Activated T-cell treated with anti-CD3 and anti-CD28 coated beads, Interleukin-2, amount 50 U/mL, for 4 hours (primary cell): ENCODE results near the gene KRTAP1-5. TPM values are rescaled to one million over a fixed set of nuclear protein-coding genes. Genes with fewer than 3 reads are reported as not detected.

Experiments used
- ATAC-seq, 2 donors: fragments of 200-7000 bp; cut with Tn5 transposase; one replicate each; pipeline ENCODE4 v1.10.0; 2021
- DNase-seq: peaks from one replicate; pipeline ENCODE4 v3.0.0-alpha.2; 2020
- H3K27me3 Mint-ChIP-seq: one replicate; pipeline ENCODE4 v1.8.0; 2021; ENCODE audit warnings: low read depth, mixed read lengths
- H3K36me3 Mint-ChIP-seq: one replicate; pipeline ENCODE4 v1.8.0; 2022; ENCODE audit warnings: mixed read lengths; ENCODE audit not compliant: insufficient read depth
- H3K4me1 Mint-ChIP-seq: one replicate; pipeline ENCODE4 v1.8.0; 2021; ENCODE audit warnings: low read depth, mixed read lengths
- H3K4me3 Mint-ChIP-seq: one replicate; pipeline ENCODE4 v1.8.0; 2021; ENCODE audit warnings: mild to moderate bottlenecking, moderate library complexity, mixed read lengths
- H3K9me3 Mint-ChIP-seq: one replicate; pipeline ENCODE4 v1.8.0; 2021; ENCODE audit warnings: mixed read lengths
- total RNA-seq, 3 donors: library from RNA; stranded (reverse); gene quantifications; one replicate each; pipeline ENCODE4 v1.2.1, GENCODE V29; 2021

KRTAP1-5 gene
- total RNA-seq, 3 donors from 2014 or later: not detected

- Mint-ChIP-seq H3K9me3 (no peaks in the 10 kb centered on the region), H3K4me1 (no peaks in the 10 kb centered on the region), H3K36me3 (no peaks in the 10 kb centered on the region), H3K27me3 (peaks cover 11% of the 10 kb centered on the region), H3K4me3 (no peak overlapping the region)
- ATAC-seq: no peak
- no peak for DNase-seq
Measured at GRCh38 chr17:41024697-41025096, 2.3 kb downstream of the KRTAP1-5 start.

DNA sequence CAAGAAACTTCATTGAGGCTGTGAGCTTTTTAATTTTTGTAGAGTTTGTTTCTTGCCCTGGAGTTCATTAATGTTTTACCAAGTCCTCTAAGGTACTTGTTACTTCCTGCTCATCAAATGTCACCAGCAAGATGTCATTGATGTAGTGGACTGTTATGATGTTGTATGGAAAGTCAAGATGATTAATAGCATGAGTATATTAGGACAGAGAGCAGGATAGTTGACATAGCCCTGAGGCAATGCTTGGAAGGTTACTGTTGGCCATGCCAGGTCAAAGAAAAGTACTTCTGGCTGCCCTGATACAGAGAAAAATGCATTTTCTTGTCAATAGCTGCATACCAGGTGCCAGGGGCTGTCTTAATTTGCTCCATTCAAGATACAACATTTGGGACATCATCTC lies 6.7 kb downstream of the KRTAP1-5 start:
- no peak for ATAC-seq
- Mint-ChIP-seq H3K27me3 (no peaks in the 10 kb centered on the region), H3K36me3 (no peaks in the 10 kb centered on the region)

GRCh38 chr17:41019415-41019814 lies 7.6 kb downstream of the KRTAP1-5 start:
- no peak overlapping the region for H3K4me3 Mint-ChIP-seq
- peaks cover 4% of the 10 kb centered on the region for H3K27me3 Mint-ChIP-seq
- H3K36me3 Mint-ChIP-seq: no peaks in the 10 kb centered on the region
- no peak for ATAC-seq
- no peaks in the 10 kb centered on the region for H3K9me3 Mint-ChIP-seq
- DNase-seq: no peak
- H3K4me1 Mint-ChIP-seq: no peaks in the 10 kb centered on the region

More for the DNA sequence above, 6.7 kb downstream of the KRTAP1-5 start:
- Mint-ChIP-seq H3K4me1 (no peaks in the 10 kb centered on the region), H3K9me3 (no peaks in the 10 kb centered on the region), H3K4me3 (no peak overlapping the region)
- no peak for DNase-seq

GRCh38 chr17:41018541-41018940 lies 8.5 kb downstream of the KRTAP1-5 start:
- H3K36me3 Mint-ChIP-seq: no peaks in the 10 kb centered on the region

GRCh38 chr17:41016578-41017215 lies 10.3 kb downstream of the KRTAP1-5 start:
- peaks cover 4% of the 10 kb centered on the region for H3K27me3 Mint-ChIP-seq
- no peaks in the 10 kb centered on the region for H3K36me3 Mint-ChIP-seq
- DNase-seq: no peak
- no peak overlapping the region for H3K4me3 Mint-ChIP-seq
- ATAC-seq: no peak
- no peaks in the 10 kb centered on the region for H3K4me1 Mint-ChIP-seq
- H3K9me3 Mint-ChIP-seq: no peaks in the 10 kb centered on the region

More at GRCh38 chr17:41018541-41018940, 8.5 kb downstream of the KRTAP1-5 start:
- H3K9me3 Mint-ChIP-seq: no peaks in the 10 kb centered on the region
- no peak overlapping the region for H3K4me3 Mint-ChIP-seq
- ATAC-seq (no peak), DNase-seq (no peak)
- H3K4me1 Mint-ChIP-seq: no peaks in the 10 kb centered on the region
- H3K27me3 Mint-ChIP-seq: peaks cover 4% of the 10 kb centered on the region

- peaks cover 4% of the 10 kb centered on the region for H3K27me3 Mint-ChIP-seq
- DNase-seq (no peak), ATAC-seq (no peak)
- H3K9me3 Mint-ChIP-seq: no peaks in the 10 kb centered on the region
- no peaks in the 10 kb centered on the region for H3K4me1 Mint-ChIP-seq
- no peaks in the 10 kb centered on the region for H3K36me3 Mint-ChIP-seq
- H3K4me3 Mint-ChIP-seq: no peak overlapping the region
Measured at GRCh38 chr17:41015454-41015853, 11.6 kb downstream of the KRTAP1-5 start.

DNA sequence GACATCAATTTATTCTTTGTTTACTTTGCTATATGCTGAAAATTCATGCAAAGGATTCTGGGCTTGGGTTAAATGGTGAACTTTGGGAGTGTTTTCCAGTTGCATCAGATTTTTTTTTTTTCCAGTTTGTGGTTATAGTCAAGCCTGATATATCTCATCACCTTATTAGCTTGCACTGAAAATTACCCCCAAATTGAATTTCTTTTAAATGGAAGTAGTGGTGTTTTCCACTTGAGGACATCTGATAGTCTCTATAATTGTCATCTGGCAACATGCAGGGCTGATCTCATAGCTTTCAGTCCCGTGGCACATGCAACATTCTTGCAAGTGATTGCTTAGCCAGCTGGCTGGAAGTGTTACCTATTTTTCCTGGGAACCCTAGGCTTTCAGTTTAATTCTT lies 13.4 kb downstream of the KRTAP1-5 start:
- peaks cover 4% of the 10 kb centered on the region for H3K27me3 Mint-ChIP-seq
- DNase-seq: no peak
- H3K4me3 Mint-ChIP-seq: no peak overlapping the region
- ATAC-seq: no peak
- H3K36me3 Mint-ChIP-seq: no peaks in the 10 kb centered on the region
- no peaks in the 10 kb centered on the region for H3K9me3 Mint-ChIP-seq
- H3K4me1 Mint-ChIP-seq: no peaks in the 10 kb centered on the region

- H3K9me3 Mint-ChIP-seq: no peaks in the 10 kb centered on the region
- H3K27me3 Mint-ChIP-seq: peaks cover 4% of the 10 kb centered on the region
- DNase-seq (no peak), ATAC-seq (no peak)
- H3K4me1 Mint-ChIP-seq: no peaks in the 10 kb centered on the region
- H3K4me3 Mint-ChIP-seq: no peak overlapping the region
- H3K36me3 Mint-ChIP-seq: no peaks in the 10 kb centered on the region
Measured at GRCh38 chr17:41013181-41013580, 13.8 kb downstream of the KRTAP1-5 start.

GRCh38 chr17:41012326-41013120 lies 14.5 kb downstream of the KRTAP1-5 start:
- no peak for ATAC-seq
- Mint-ChIP-seq H3K36me3 (no peaks in the 10 kb centered on the region), H3K27me3 (peaks cover 4% of the 10 kb centered on the region)

DNA sequence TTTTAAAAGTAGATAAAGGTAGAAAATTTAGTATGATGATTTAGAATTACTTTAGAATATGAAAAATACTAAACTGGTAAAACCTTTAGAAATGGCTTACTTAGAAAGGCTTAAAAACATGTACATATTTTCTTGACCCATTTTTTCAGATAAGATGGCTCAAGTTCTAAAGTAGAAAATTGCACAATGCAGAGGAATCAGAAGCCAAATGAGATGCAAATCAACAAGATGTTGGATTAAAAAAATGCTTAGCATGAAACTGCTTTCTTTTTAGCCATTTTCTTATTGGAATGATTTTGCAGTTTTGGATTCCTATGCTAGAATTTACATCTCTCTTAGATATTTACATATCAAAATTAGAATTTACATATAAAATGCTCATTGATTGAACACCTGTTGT lies 16.6 kb downstream of the KRTAP1-5 start:
- Mint-ChIP-seq H3K4me3 (no peak overlapping the region), H3K4me1 (no peaks in the 10 kb centered on the region), H3K9me3 (no peaks in the 10 kb centered on the region), H3K36me3 (no peaks in the 10 kb centered on the region), H3K27me3 (peaks cover 6% of the 10 kb centered on the region)
- no peak for DNase-seq
- ATAC-seq: no peak

More at GRCh38 chr17:41012326-41013120, 14.5 kb downstream of the KRTAP1-5 start:
- H3K9me3 Mint-ChIP-seq: no peaks in the 10 kb centered on the region
- H3K4me3 Mint-ChIP-seq: no peak overlapping the region
- DNase-seq: no peak
- no peaks in the 10 kb centered on the region for H3K4me1 Mint-ChIP-seq

- Mint-ChIP-seq H3K4me3 (no peak overlapping the region), H3K9me3 (no peaks in the 10 kb centered on the region), H3K27me3 (peaks cover 5% of the 10 kb centered on the region), H3K36me3 (no peaks in the 10 kb centered on the region), H3K4me1 (no peaks in the 10 kb centered on the region)
- DNase-seq (no peak), ATAC-seq (no peak)
Measured at GRCh38 chr17:41009936-41010335, 17.1 kb downstream of the KRTAP1-5 start.

DNA sequence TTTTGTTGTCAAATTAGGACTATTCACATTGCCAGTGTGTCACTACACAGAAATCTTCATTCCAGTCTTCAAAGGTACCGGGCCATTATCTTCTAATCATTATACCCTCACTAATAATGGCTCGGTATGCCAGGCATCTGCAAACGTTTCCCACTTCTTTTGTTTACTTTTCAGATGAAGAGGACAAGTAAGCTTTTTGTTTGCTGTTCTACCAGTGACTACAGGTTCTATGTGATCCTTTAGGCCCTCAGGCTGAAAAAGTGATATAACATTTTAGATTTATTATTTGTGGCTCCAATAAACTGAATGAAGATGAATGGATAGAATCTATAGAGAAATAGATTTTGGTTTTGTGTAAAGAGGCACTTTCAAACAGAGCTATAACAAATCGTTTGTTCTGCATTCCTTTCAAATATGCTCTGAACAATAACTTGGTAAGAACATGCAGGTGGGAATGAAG lies 17.7 kb downstream of the KRTAP1-5 start:
- no peak overlapping the region for H3K4me3 Mint-ChIP-seq
- H3K27me3 Mint-ChIP-seq: peaks cover 2% of the 10 kb centered on the region
- no peak for DNase-seq
- H3K9me3 Mint-ChIP-seq: no peaks in the 10 kb centered on the region
- no peaks in the 10 kb centered on the region for H3K36me3 Mint-ChIP-seq
- H3K4me1 Mint-ChIP-seq: no peaks in the 10 kb centered on the region
- no peak for ATAC-seq

- Mint-ChIP-seq H3K4me3 (no peak within 1 kb of the TSS), H3K4me1 (no peaks in the 10 kb centered on the region), H3K36me3 (no peaks in the 10 kb centered on the region), H3K9me3 (no peaks in the 10 kb centered on the region), H3K27me3 (peaks cover 4% of the 10 kb centered on the region)
- DNase-seq (no peak), ATAC-seq (no peak)
Measured at GRCh38 chr17:41008811-41009210, 18.2 kb downstream of the KRTAP1-5 start, which contains the start of gene KRTAP3-1. Gene KRTAP3-1 (minus strand): TSS chr17:41009128. CDS start chr17:41009074, 54 bp downstream.

DNA sequence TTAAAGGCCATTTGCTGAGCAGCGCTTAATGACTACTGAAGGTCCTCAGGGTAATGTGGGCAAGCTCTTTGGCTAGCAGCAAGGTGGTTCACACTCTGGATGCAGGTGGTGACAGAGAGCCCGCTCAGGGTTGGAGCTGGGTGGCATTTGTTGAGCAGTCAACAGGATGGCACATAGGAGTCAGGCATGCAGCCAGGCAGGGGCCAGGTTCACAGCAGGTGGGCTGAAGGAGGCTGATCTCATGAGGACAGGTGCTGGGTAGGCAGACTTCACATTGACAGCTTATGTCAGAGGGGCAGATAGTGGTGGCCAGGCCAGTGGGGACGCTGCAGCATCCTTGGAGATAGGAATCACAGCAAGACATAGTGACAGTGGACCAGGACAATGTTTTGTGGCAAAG lies 22.6 kb downstream of the KRTAP1-5 start:
- no peaks in the 10 kb centered on the region for H3K4me1 Mint-ChIP-seq
- ATAC-seq (no peak), DNase-seq (no peak)
- H3K9me3 Mint-ChIP-seq: no peaks in the 10 kb centered on the region
- peaks cover 7% of the 10 kb centered on the region for H3K27me3 Mint-ChIP-seq
- no peaks in the 10 kb centered on the region for H3K36me3 Mint-ChIP-seq
- no peak overlapping the region for H3K4me3 Mint-ChIP-seq

- Mint-ChIP-seq H3K9me3 (no peaks in the 10 kb centered on the region), H3K27me3 (peaks cover 12% of the 10 kb centered on the region), H3K4me1 (no peaks in the 10 kb centered on the region), H3K4me3 (no peak overlapping the region), H3K36me3 (no peaks in the 10 kb centered on the region)
- DNase-seq (no peak), ATAC-seq (no peak)
Measured at GRCh38 chr17:41003926-41004325, 23.1 kb downstream of the KRTAP1-5 start.
